T-helper 2 cell treated with Interferon-gamma antibody and Interleukin-4, amounts not matched to agents 100 ng/mL and 5 ng/mL, for 36 hours (primary cell): ENCODE results near the gene PDHX. TPM values are rescaled to one million over a fixed set of nuclear protein-coding genes. Genes with fewer than 3 reads are reported as not detected.

Experiments used
- intact Hi-C: fragments of 100-400 bp; cut with micrococcal nuclease; formaldehyde crosslinking; loops from one replicate; pipeline ENCODE4 v1.15.1; 2023
- total RNA-seq: library from RNA; stranded (reverse); gene quantifications from 2 replicates; pipeline ENCODE4 v1.2.3, GENCODE V29; 2022

Gene PDHX
- total RNA-seq, 1 donor from 2014 or later: 24.0 TPM

DNA sequence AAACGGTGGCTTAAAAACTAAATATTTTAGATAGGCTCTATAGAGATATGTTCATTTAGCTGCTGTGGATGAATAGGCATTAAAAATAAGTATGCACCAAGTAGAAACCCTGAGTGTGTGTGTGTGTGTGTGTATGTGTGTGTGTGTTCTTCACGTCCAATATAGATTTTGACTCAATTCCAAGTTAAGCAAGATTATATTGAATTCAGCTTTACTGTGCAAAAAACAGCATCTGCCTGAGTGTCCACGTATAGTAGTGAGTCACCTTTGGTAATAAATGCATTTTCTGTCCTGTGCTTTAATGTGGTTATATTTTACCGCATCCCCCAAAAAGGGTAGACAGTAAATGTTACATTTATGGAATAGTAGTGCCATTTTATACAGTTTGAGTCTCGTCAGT is 71.2 kb downstream of the PDHX start:
- intact Hi-C loops: no loop called here

DNA sequence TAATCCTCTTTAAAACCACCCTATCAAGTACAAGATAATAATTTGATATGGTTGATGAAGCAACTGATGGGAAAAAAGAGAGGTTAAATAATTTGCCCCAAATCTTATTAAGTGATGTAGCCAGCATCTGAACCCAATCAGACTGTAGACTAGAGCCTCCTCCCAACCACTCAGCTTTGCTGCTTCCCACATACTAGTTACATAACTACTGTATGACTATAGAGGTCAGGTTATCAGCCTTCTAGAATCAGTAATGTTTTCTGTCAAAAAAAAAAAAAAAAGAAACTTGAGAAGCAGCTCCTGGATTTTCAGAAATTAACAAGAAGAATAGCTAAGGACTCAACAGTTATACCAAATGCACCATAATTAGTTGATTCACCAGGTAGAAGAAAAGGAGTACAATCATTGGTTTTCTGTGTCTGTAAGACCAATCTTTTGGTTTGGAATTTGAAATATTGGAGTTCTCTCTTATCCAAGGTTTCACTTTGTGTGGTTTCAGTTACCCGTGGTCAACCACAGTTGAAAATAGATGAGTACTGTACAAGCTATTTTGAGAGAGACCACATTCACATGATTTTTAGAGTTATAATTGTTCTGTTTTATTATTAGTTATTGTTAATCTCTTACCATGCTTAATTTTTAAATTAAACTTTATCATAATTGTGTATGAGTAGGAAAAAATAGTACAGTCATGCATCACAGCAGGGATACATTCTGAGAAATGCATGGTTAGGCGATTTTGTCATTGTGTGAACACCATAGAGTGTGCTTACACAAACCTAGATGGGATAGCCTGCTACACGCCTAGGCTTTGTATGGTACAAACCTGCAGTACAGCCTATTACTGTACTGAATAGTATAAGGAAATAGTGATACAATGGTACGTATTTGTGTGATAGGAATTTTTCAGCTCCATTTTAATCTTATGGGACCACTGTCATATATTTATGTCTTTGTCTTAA is 72.2 kb downstream of the PDHX start:
- intact Hi-C loops: no loop called here

DNA sequence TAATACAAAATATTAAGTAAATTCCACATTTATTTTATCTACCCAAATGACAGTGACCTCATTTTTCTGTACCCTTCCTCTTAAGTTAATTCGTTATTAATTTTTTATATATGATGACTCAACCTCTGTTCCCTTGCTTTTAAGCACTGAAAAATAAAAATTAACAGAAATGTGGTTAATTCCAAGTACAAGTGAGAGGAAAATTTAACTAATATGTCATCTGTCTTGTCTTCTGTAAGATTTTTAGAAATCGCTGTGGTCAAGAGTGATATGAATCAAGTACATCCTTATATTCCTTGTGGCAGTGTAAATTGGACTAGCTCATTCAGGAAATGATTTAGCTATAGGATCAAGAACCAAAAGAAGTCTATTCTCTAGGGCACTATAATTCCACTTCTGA is 74.5 kb downstream of the PDHX start:
- intact Hi-C loops: loop anchor here (10.0 kb wide), 1 partner anchor 314 kb away; no protein-coding TSS in a partner anchor

DNA sequence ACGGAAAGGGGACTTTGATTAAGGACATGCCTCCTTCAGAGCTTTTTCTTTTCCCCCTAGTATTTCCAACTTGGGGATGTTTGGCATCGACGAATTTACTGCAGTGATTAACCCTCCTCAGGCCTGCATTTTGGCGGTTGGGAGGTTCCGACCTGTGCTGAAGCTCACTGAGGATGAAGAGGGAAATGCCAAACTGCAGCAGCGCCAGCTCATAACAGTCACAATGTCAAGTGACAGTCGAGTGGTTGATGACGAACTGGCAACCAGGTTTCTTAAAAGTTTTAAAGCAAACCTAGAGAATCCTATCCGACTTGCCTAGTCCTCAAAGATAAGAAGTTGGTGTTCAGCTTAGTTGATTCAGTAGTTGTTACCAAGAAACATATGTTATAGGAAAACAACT is 78.4 kb downstream of the PDHX start:
- intact Hi-C loops: loop anchor here (5.0 to 10.0 kb wide), 2 partner anchors 68 to 310 kb away; no protein-coding TSS in a partner anchor

DNA sequence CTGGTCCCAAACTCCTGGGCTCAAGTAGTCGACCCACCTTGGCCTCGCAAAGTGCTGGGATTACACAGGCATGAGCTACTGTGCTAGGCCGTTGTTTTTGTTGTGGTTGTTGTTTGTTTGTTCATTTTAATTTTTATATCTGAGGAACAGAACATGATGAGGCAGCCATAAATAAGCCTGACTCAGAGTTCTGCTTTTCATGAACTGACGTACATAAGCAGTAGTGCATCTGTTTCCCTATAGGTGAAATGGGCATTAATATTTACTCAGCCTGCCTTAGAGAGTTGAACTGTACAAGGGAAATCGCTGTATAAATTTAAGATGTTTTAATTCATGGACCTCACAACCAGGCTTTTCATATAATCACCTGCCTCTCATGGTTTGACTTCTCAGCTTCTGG is 80.5 kb downstream of the PDHX start:
- intact Hi-C loops: loop anchor here (5.0 to 10.0 kb wide), 2 partner anchors 70 to 308 kb away; no protein-coding TSS in a partner anchor

DNA sequence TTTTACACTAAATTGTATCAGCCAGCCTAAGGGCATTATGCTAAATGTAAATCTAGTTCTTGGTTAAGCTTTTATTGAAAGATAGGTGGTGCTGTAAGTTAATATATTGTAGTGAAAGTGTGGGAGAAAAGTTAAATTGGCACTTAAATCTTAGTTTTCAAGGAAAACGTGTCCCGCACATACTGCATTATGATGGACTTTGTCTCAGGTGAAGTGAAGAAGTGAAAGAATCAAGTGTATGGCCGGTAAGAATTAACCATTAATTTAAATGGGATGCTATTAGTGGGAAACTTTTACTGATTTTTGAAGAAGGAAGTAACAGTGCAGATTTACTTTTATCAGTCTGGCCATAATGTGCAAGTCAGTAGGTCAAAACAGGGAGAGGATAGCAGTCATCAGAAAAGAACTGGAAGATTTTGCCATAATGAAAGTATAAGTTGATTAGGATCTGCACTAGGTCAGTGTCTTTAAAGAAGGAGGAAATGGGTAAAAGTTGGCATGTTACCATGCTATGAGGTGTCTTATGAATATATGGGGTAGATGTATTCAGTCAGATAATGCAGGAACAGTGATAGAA is 81.6 kb downstream of the PDHX start:
- intact Hi-C loops: loop anchor here (1.0 to 10.0 kb wide), 9 partner anchors 15 to 487 kb away; partner anchors contain the start of gene CD44

DNA sequence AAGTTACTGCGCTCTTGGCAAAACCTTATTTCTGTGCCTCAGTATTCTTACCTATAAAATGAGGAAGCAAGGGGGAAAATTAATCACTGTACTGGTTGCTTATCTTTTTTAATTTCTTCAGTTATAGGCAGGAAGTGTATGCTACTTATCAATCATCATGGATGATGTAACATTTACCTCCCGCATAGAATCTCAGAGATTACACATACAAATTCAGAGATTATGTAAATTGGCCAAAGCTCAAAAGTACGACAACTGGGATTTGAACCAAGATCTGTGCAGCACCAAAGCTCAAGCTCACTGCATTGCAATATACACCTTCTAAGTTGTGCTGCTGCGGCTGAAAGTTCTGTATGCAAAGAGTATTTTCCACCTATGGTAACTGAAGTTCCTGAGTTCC is 83.0 kb downstream of the PDHX start:
- intact Hi-C loops: loop anchor here (2.0 to 10.0 kb wide), 5 partner anchors 13 to 305 kb away; partner anchors contain the start of gene CD44

DNA sequence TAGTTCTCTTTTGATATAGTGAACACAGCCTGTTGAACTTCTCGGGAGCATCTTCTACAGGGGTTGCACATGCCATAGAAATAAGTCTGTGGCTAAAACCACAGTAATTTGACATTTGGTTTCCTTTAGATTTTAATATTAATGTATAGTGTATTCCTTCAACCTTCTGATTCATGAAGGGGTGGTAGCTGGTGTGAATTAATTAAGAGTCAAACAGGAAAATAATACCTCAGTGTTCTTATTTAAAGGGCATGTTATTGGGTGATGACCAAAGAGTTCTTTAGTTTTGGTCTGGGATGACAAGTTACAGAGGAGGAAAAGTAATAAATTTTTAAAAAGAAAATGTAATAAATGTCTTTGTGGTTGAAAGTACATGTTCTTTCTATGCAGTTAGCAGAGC is 86.8 kb downstream of the PDHX start:
- intact Hi-C loops: no loop called here

DNA sequence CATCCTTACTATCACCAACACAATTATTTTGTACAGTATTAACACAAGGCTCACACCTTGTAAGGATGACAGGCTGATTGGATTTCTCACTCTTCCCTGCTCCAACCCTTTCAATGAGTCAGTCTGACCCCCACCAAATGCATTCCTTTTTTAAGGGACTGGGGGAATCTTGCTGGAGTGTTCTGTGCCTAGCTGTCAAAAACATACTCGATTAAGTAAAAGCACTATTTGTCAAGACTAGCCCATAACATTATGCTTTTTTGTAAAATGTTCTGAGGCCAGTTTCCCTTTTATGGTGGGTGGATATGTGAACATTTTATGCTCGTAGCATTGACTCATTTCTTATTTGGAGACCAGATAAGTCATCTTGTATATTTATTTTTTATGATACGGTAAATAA is 87.2 kb downstream of the PDHX start:
- intact Hi-C loops: no loop called here

DNA sequence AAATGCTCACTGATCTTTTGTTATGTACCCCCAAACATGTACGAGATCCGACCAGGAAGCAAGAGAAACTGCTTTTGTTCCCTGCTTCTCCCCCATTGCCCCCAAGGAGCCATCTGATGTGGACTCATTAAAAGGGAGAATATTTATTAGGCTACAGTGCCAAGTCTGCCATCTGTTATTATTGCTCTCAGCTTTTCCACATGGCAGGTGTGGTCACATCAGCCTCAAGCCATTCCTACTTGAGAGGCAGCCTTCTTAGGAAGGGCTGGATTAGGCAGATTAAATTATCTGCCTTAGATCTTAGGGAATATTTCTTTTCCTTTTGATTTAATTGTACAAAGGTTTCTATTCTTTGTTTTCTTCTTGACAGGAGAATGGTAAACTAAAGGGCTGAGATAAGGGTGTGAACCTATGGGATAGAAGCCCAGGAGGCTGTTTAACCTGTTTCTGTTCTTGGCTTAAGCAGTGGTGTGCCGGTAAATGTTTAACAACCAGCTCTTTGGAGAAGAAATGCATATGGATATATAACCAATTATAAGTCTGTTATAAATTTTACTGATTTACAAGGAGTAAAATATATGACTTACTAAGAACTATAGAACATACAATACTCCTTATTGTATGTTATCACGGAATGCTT is 88.8 kb downstream of the PDHX start:
- intact Hi-C loops: no loop called here

DNA sequence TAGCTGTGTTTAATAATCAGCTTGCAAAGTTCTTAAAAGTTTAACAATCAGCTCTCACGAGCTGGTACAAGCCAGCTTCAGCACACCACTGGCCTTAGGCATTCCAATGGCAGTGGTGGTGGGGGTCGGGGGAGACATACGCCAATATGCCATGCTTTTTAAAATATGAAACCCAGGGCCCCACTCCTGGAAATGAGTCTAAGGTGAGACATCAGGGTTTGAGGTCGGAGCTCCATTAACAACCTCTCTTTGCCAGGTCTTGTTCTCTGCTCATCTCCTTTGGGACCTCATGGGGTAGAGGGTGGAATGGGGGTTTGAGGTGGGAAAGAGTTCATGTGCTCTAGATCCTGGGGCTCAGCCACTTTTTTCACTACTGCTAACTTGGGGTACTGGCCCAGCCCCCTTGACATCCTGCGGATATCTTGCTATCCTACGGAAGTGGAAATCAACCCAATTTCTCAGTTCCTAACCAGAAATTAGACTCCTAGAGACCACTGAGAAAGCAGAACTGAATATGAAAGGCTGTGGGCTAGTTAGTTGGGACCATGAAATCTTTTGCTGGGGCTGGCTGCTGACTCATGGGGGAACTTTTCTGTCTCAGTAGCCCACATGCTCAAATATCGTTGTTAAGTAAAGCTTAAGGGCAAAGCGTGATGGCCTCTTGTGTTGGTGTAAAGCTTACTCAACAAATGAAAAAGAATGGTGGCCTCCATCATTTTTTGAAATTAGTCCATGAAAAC is 90.1 kb downstream of the PDHX start:
- intact Hi-C loops: no loop called here

DNA sequence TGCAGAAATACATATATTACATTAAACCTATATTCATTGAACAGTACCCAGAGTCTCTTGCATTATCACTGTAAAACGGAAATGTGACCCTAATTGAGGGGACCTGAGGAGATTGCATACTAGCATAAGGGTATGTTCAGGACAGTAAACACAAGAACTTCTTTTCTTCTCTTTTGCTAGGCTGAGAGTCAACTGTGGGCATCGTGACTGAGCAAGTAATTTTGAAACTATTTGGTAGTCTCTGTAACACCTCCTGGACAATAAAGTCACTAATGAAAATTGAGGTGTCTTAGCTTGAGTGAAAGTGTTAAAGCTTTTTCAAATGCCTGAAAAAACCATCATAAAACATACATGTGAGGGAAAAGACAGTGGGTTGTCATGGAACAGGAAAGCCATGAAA is 90.9 kb downstream of the PDHX start:
- intact Hi-C loops: no loop called here

DNA sequence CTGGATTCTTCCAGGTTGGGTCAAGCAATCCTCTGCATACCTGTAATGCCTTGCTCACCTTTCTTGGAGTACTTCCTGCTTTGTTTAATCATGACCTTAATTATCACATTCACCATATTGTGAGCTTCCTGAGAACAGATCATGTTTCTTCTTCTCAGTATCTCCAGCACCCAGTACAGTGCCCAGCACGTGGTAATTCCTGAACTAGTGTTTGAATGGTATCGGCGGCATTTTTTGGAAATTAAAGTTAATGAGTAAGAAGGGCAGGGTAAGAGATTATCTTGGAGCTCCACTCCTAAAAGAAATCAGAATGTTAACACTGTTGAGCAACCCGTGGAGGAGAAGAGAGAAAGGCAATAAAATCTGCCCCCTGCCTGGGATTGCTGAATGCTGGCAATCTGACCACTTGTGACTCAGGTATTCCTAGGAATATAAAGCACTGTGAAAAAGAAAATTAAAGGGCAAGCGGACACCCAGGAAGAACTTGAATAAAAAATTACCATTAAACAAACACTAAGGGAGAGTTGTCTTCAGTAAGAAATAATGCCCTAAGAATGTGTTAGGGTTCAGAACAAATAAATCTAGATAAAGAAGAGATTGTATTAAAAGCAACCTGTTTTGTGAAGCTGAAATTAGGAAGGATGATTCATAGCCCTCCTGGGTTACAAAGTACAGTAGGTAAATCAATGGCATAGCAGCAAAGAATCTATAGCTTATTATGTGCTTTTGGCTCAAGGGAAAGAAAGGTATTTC is 92.9 kb downstream of the PDHX start:
- intact Hi-C loops: no loop called here

DNA sequence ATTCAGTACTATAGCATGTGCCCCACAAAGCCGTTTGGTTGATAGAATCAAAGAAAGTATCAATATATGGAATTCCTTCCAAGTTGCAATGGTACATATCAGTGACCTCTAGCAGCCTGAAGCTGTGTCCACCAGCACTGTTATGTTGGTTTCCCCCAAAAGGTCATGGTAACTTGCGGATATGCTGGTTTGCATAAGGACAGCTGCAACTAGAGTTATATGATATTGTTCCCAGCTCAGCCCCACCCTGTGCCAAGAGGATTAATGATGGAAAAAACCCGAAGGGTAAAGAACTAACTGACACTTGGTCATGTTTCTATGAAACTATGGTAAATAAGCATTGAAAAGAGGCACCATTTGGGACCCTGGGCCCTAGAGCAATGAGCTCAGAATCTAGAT is 93.5 kb downstream of the PDHX start:
- intact Hi-C loops: loop anchor here (5.0 kb wide), 1 partner anchor 93 kb away; the partner anchor contains the start of genes APIP and PDHX

DNA sequence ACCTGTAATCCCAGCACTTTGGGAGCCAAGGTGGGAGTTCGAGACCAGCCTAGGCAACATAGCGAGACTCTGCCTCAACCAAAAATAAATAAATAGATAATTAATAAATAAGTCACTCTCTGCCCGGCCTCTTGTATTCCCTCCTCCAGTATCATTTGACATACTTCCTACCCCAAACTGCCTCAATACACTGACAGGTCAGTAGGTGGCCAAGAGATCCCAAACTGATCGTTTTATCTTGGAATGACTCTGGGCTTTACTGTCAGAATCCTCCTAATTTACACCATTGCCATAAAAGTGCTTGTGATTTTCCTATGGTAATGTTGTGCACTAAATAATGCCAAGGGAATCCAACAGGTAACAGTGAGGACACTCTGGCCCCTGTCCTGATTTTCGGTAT is 94.2 kb downstream of the PDHX start:
- intact Hi-C loops: loop anchor here (5.0 kb wide), 1 partner anchor 93 kb away; the partner anchor contains the start of genes APIP and PDHX

DNA sequence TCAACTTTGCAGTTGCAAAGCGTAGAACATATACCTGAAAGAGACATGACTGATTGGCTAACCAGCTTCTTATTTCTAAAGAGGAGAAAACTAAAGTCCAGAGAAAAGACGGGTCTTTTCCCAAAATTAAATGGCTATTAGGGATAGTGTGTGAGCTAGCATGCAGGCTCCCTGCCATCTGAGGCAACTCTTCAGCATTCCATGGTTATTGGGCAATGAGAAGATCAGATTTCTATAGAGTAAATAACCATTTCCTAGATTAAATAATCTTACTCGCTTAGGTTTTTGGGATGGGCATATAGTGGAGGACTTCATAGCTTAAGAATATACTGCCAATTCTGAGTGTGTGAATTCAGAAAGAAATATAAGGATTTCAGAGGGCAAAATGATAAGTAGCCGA is 95.0 kb downstream of the PDHX start:
- intact Hi-C loops: loop anchor here (5.0 kb wide), 1 partner anchor 94 kb away; the partner anchor contains the start of genes APIP and PDHX

DNA sequence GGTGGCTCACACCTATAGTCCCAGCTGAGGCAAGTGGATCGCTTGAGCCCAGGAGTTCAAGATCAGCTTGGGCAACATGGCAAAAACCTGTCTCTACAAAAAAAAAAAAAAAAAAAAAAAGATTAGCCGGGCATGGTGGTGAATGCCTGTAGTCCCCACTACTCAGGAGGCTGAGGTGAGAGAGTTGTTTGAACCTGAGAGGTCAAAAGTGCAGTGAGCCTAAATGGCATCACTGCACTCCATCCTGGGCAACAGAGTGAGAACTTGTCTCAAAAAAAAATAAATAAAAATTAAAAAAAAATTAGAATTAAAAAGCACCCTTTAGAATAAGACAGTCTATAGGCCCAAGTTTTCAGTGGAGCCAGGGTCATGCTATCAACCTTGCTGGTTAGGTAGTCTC is 95.5 kb downstream of the PDHX start:
- intact Hi-C loops: loop anchor here (1.0 to 5.0 kb wide), 5 partner anchors 13 to 95 kb away; partner anchors contain the start of genes APIP and PDHX

DNA sequence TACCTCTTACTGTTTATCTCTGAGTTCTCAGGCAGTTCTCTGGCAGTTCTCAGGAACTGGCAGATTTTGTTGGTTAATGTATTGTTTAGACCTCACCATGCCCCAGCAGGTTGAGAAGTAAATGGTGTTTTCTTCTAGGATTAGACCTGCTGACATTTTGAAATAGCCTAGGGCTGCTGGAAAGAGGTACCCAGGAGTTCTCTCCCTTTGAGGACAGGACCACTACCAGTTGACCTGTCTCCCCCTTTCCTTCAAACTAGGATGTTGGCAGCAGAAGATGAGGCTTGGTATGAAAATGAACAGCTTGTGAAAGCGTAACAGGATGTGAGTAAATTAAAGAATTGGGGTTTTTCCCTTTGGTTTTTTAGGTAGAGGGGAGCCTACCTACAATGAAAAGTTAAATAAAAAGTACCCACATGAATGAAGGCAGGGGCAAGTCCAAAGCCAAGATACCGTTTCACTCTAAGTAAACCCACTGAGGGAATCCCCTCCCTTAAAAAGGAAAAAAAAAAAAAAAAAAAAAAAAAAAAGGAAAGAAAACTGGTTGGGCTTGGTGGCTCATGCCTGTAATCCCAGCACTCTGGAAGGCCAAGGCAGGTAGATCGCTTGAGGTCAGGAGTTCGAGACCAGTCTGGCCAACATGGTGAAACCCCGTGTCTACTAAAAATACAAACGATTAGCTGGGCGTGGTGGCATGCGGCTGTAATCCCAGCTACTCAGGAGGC is 96.2 kb downstream of the PDHX start:
- intact Hi-C loops: loop anchor here (1.0 to 5.0 kb wide), 6 partner anchors 14 to 95 kb away; partner anchors contain the start of genes APIP and PDHX
